Subcutaneous preadipocyte (primary cell): Measurements from ENCODE around the gene TMPRSS9. TPM values are rescaled to one million over a fixed set of nuclear protein-coding genes. Genes with fewer than 3 reads are reported as not detected.

ENCODE experiments used
- total RNA-seq: library from RNA; depleted of rRNA; stranded (reverse); fragments of >200 nt; gene quantifications from 2 replicates; pipeline ENCODE4 v1.2.3, GENCODE V29; 2012

TMPRSS9 gene
- under 0.01 TPM in 1 of 2 replicates, not detected in the other for total RNA-seq

GRCh38 chr19:2359992-2360685, at the start of gene TMPRSS9:
TMPRSS9 (plus strand) TSS chr19:2360265; CDS start chr19:2389786, 29,521 bp downstream.

GRCh38 chr19:2328401-2329148, 31.5 kb upstream of the TMPRSS9 start, which contains the start of the genes LSM7 and SPPL2B:
LSM7 (minus strand) TSS chr19:2328586; CDS start chr19:2328566, 20 bp downstream.
SPPL2B (plus strand) TSS chr19:2328684; CDS start chr19:2328710, 26 bp downstream.

GRCh38 chr19:2427429-2428320, 67.6 kb downstream of the TMPRSS9 start, which contains the start of gene TIMM13:
TIMM13 (minus strand) TSS chr19:2427586; CDS start chr19:2427533, 53 bp downstream.

Other genes starting within 250 kb of the TMPRSS9 start
- 123 and 169 TPM in 2 replicates for gene AP3D1, start 208.7 kb upstream of the TMPRSS9 start, total RNA-seq
- 11.4 and 28.9 TPM in 2 replicates for gene DOT1L, start 196.3 kb upstream of the TMPRSS9 start, total RNA-seq
- gene PLEKHJ1, start 123.9 kb upstream of the TMPRSS9 start, total RNA-seq: 46.7 TPM in 2 replicates
- gene SF3A2, start 123.4 kb upstream of the TMPRSS9 start, total RNA-seq: 30.9 and 32.1 TPM in 2 replicates
- 0.37 and 2.0 TPM in 2 replicates for gene AMH, start 110.9 kb upstream of the TMPRSS9 start, total RNA-seq
- not detected in 2 replicates for gene JSRP1, start 103.8 kb upstream of the TMPRSS9 start, total RNA-seq
- gene PEAK3, start 78.1 kb upstream of the TMPRSS9 start, total RNA-seq: not detected in 2 replicates
- not detected in 2 replicates for gene LINGO3, start 52.1 kb upstream of the TMPRSS9 start, total RNA-seq
- gene LSM7, start 31.7 kb upstream of the TMPRSS9 start, total RNA-seq: 83.1 and 131 TPM in 2 replicates
- gene SPPL2B, start 31.6 kb upstream of the TMPRSS9 start, total RNA-seq: 23.1 and 26.2 TPM in 2 replicates
- gene TIMM13, start 67.3 kb downstream of the TMPRSS9 start, total RNA-seq: 38.1 and 41.2 TPM in 2 replicates
- 70.9 and 146 TPM in 2 replicates for gene LMNB2, start 96.7 kb downstream of the TMPRSS9 start, total RNA-seq
- 20.3 and 22.4 TPM in 2 replicates for gene GADD45B, start 115.9 kb downstream of the TMPRSS9 start, total RNA-seq